GM12878 (cell line): ENCODE data around the gene DICER1. TPM values are rescaled to one million over a fixed set of nuclear protein-coding genes. Genes with fewer than 3 reads are reported as not detected.
A peak's percentile ranks its signal among the peaks of the same experiment; 100 is the strongest.

Source experiments
- ATAC-seq: fragments of 200-7000 bp; cut with Tn5 transposase; 3 replicates; pipeline ENCODE4 v1.9.1; 2020; ENCODE audit warnings: mild to moderate bottlenecking, moderate library complexity
- BruUV-seq: library from RNA; stranded (reverse); fragments of 400-500 nt; replicated peaks from 2 replicates; lab custom pipeline; 2021; lab: Mats Ljungman, UMichigan
- CTCF ChIA-PET: fragments of 300-600 bp; sonication (Branson Sonifier 250); formaldehyde crosslinking; extraction: SDS; loops from one replicate; lab custom pipeline; 2021; ENCODE audit warnings: inconsistent platforms; lab: Yijun Ruan, JAX
- POLR2A ChIA-PET: fragments of 350-600 bp; formaldehyde crosslinking; extraction: SDS; loops from one replicate; lab custom pipeline; 2021; ENCODE audit warnings: inconsistent platforms; lab: Charles Lee
- RAD21 ChIA-PET: fragments of 300-600 bp; sonication (Branson Sonifier 250); formaldehyde crosslinking; loops from one replicate; lab custom pipeline; 2023; ENCODE audit warnings: antibody characterized with exemption; ENCODE audit not compliant: unreplicated experiment; lab: Charles Lee
- SMC1A ChIA-PET: fragments of 300-600 bp; sonication (Branson Sonifier 250); formaldehyde crosslinking; loops from one replicate; lab custom pipeline; 2023; ENCODE audit not compliant: unreplicated experiment, uncharacterized antibody; lab: Charles Lee
- DNase-seq: peaks from one replicate; pipeline ENCODE4 v3.0.0-alpha.2; 2011; ENCODE audit warnings: low read depth, low spot score
- FAIRE-seq: peaks from 3 replicates; lab custom pipeline; 2011; peaks lifted over from hg19 to GRCh38; lab: Jason Lieb, UNC
- H2AFZ ChIP-seq: 2 replicates; pipeline ENCODE4 v1.6.0; 2011; ENCODE audit warnings: low read depth, low read length, control low read depth; ENCODE audit not compliant: control insufficient read depth
- H3K27ac ChIP-seq: 2 replicates; pipeline ENCODE4 v1.5.1; 2011; ENCODE audit warnings: control low read depth; ENCODE audit not compliant: control insufficient read depth, insufficient read depth
- H3K27me3 ChIP-seq, 2 experiments: replicated peaks in 1 of 2; 2 replicates each; pipeline versions ENCODE4 v1.6.0 to v1.6.1; 2011; ENCODE audit warnings: low read length in 1 of 2; ENCODE audit not compliant: control insufficient read depth in 2 of 2, insufficient read depth in 2 of 2
- H3K36me3 ChIP-seq, 2 experiments: 2 replicates each; pipeline ENCODE4 v1.5.1; 2011; ENCODE audit warnings: low read length in 1 of 2; ENCODE audit not compliant: control insufficient read depth in 2 of 2, insufficient read depth in 2 of 2
- H3K4me1 ChIP-seq: 2 replicates; pipeline ENCODE4 v1.6.1; 2011; ENCODE audit warnings: mild to moderate bottlenecking, low read length, moderate library complexity, mixed read lengths; ENCODE audit not compliant: control insufficient read depth, insufficient read depth
- H3K4me2 ChIP-seq: 2 replicates; pipeline ENCODE4 v1.6.0; 2011; ENCODE audit warnings: control low read depth; ENCODE audit not compliant: control insufficient read depth, insufficient read depth
- H3K4me3 ChIP-seq: fragments of 200-600 bp; sonication (generic); 2 replicates; pipeline ENCODE4 v1.5.1; 2016
- H3K79me2 ChIP-seq: 2 replicates; pipeline ENCODE4 v1.6.0; 2011; ENCODE audit warnings: low read length; ENCODE audit not compliant: control insufficient read depth, insufficient read depth
- H3K9ac ChIP-seq: 2 replicates; pipeline ENCODE4 v1.8.0; 2011; ENCODE audit warnings: low read length, control low read depth, mixed read lengths; ENCODE audit not compliant: control insufficient read depth, insufficient read depth
- H3K9me3 ChIP-seq: replicated peaks from 3 replicates; pipeline ENCODE4 v1.5.1; 2011; ENCODE audit warnings: mild to moderate bottlenecking, low read length; ENCODE audit not compliant: control insufficient read depth, insufficient read depth
- H4K20me1 ChIP-seq: 2 replicates; pipeline ENCODE4 v1.6.0; 2011; ENCODE audit not compliant: control insufficient read depth, insufficient read depth
- EZH2 ChIP-seq: IDR thresholded peaks from 2 replicates; pipeline ENCODE4 v1.6.1; 2012; ENCODE audit warnings: low read depth, mild to moderate bottlenecking, control low read depth, inconsistent platforms, low read length, borderline replicate concordance; ENCODE audit not compliant: control insufficient read depth
- FOS ChIP-seq: IDR thresholded peaks from 3 replicates; pipeline ENCODE4 v1.6.1; 2011; ENCODE audit warnings: borderline replicate concordance; ENCODE audit not compliant: insufficient read length; ENCODE audit errors: extremely low read depth
- GABPA ChIP-seq: IDR thresholded peaks from 2 replicates; pipeline ENCODE4 v1.6.1; 2014; ENCODE audit warnings: antibody characterized with exemption, low read depth, mild to moderate bottlenecking, inconsistent platforms
- SMARCA5 ChIP-seq: fragments of 450-650 bp; IDR thresholded peaks from 2 replicates; pipeline ENCODE4 v1.6.1; 2017; ENCODE audit warnings: mild to moderate bottlenecking
- WRNIP1 ChIP-seq: IDR thresholded peaks from 2 replicates; pipeline ENCODE4 v1.6.1; 2011; ENCODE audit warnings: low read depth, low read length, improper control_type of control experiment, borderline replicate concordance
- YY1 ChIP-seq: IDR thresholded peaks from 2 replicates; pipeline ENCODE4 v1.6.1; 2011; ENCODE audit warnings: low read depth, mild to moderate bottlenecking, low read length
- WGBS: methylation state at CpG from one replicate; pipeline ENCODE4 v1.1.6; 2016; ENCODE audit warnings: low lambda C conversion rate; ENCODE audit not compliant: insufficient replicate concordance, insufficient coverage; ENCODE audit errors: missing lambda C conversion rate; 5-methylcytosine and 5-hydroxymethylcytosine counted together
- in situ Hi-C: fragments of 300-500 bp; cut with MboI; formaldehyde crosslinking; loops from 9 replicates; pipeline ENCODE4 v1.14.3; 2018; ENCODE audit warnings: mixed read lengths
- intact Hi-C: fragments of 100-400 bp; cut with micrococcal nuclease; formaldehyde crosslinking; loops from one replicate; pipeline ENCODE4 v1.14.2; 2022; ENCODE audit not compliant: unreplicated experiment
- polyA plus RNA-seq, 11 experiments: library from polyadenylated mRNA; depleted of rRNA in 4 of 11; unstranded in 6 of 11; stranded (reverse) in 5 of 11; fragments of >200 nt; fragmentation: Nextera tagmentation in 4 of 11; fragmentation: Illumina TruSeq in 1 of 11; extraction: Ambion mirVana in 4 of 11; extraction: Trizol in 1 of 11; gene quantifications; 1 replicate in 1 of 11; 2 replicates in 10 of 11; pipeline versions ENCODE4 v1.2.1 to v1.2.3, GENCODE V29; 2011 to 2016; ENCODE audit warnings: inconsistent platforms in 2 of 11, missing spikeins in 2 of 11, low read depth in 1 of 11
- total RNA-seq, 4 experiments: library from RNA; depleted of rRNA in 3 of 4; stranded (reverse); fragments of >200 nt in 3 of 4; fragmentation: Illumina TruSeq in 1 of 4; extraction: Trizol in 1 of 4; gene quantifications; 2 replicates each; pipeline versions ENCODE4 v1.2.1 to v1.2.3, GENCODE V29; 2013 to 2021
- TF ChIP-seq, protein P1 (sequence below): fragments of 450-650 bp; IDR thresholded peaks from 2 replicates; pipeline ENCODE4 v1.6.1; 2017; ENCODE audit warnings: mild to moderate bottlenecking, moderate library complexity
- TF ChIP-seq, protein P2 (sequence below), 3 experiments: IDR thresholded peaks in 2 of 3; conservative IDR thresholded peaks in 1 of 3; 2 replicates each; pipeline ENCODE4 v1.5.1; 2011; ENCODE audit warnings: low read depth in 3 of 3, low read length in 3 of 3, mild to moderate bottlenecking in 3 of 3, control low read depth in 2 of 3, moderate library complexity in 2 of 3, inconsistent platforms in 1 of 3, mixed read lengths in 1 of 3; ENCODE audit not compliant: control insufficient read depth in 2 of 3, insufficient read depth in 1 of 3; ENCODE audit errors: extremely low read depth in 1 of 3
- TF ChIP-seq, protein P3 (sequence below): fragments of 450-650 bp; IDR thresholded peaks from 2 replicates; pipeline ENCODE4 v1.6.1; 2014; ENCODE audit warnings: mild to moderate bottlenecking

Gene DICER1
- total and polyA plus RNA-seq, 10 of the 15 experiments (the other 5 are each of a cell fraction or from before 2014, with no cell fraction given) = 6.8 to 70.8 (median 37.1) TPM

- TF ChIP-seq, protein P1, sequence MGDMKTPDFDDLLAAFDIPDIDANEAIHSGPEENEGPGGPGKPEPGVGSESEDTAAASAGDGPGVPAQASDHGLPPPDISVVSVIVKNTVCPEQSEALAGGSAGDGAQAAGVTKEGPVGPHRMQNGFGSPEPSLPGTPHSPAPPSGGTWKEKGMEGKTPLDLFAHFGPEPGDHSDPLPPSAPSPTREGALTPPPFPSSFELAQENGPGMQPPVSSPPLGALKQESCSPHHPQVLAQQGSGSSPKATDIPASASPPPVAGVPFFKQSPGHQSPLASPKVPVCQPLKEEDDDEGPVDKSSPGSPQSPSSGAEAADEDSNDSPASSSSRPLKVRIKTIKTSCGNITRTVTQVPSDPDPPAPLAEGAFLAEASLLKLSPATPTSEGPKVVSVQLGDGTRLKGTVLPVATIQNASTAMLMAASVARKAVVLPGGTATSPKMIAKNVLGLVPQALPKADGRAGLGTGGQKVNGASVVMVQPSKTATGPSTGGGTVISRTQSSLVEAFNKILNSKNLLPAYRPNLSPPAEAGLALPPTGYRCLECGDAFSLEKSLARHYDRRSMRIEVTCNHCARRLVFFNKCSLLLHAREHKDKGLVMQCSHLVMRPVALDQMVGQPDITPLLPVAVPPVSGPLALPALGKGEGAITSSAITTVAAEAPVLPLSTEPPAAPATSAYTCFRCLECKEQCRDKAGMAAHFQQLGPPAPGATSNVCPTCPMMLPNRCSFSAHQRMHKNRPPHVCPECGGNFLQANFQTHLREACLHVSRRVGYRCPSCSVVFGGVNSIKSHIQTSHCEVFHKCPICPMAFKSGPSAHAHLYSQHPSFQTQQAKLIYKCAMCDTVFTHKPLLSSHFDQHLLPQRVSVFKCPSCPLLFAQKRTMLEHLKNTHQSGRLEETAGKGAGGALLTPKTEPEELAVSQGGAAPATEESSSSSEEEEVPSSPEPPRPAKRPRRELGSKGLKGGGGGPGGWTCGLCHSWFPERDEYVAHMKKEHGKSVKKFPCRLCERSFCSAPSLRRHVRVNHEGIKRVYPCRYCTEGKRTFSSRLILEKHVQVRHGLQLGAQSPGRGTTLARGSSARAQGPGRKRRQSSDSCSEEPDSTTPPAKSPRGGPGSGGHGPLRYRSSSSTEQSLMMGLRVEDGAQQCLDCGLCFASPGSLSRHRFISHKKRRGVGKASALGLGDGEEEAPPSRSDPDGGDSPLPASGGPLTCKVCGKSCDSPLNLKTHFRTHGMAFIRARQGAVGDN = peak; percentile 28; the same call in 1 of the 2 replicates
- TF ChIP-seq SMARCA5 (0 out of 2 replicates have a peak, but pooled peaks have one; percentile 39), YY1 (no peak), EZH2 (no peak)
- TF ChIP-seq, all 136 proteins: peak for 6
These were observed 342 bp downstream of the DICER1 start (continued) for GRCh38 chr14:95157048-95157326.

- ChIA-PET POLR2A (interaction anchor here (0.5 to 0.8 kb wide), 2 partner anchors 27 to 149 kb away, joined by 3 to 4 read pairs; no protein-coding TSS in a partner anchor), SMC1A (interaction anchor here (0.9 to 1.7 kb wide), 7 partner anchors 9 to 57 kb away, joined by 3 to 14 read pairs (median 5); no protein-coding TSS in a partner anchor), RAD21 (interaction anchor here (1.2 to 1.7 kb wide), 4 partner anchors 28 to 171 kb away, joined by 3 to 7 read pairs (median 5); no protein-coding TSS in a partner anchor), CTCF (interaction anchor here (0.7 to 1.5 kb wide), 2 partner anchors 21 to 25 kb away, joined by 3 to 4 read pairs; no protein-coding TSS in a partner anchor)
- H2AFZ ChIP-seq = peak overlapping the region; percentile 90
- H3K4me3 ChIP-seq = peak overlapping the region; percentile 89
- FAIRE-seq (no peak), DNase-seq (no peak), ATAC-seq (peak; percentile 37)
- BruUV-seq = no TSS peak
- H3K9me3 ChIP-seq = no peaks in the 10 kb centered on the region
- H3K4me1 ChIP-seq = peaks cover 8% of the 10 kb centered on the region; the same call in 1 of the 2 replicates
- no peaks in the 10 kb centered on the region for H3K27me3 ChIP-seq
- peaks cover 61% of the 10 kb centered on the region for H3K79me2 ChIP-seq
- H4K20me1 ChIP-seq = no peaks in the 10 kb centered on the region
- in situ Hi-C loops = no loop called here
- WGBS = 6% methylated on average over 45 of the region's 48 CpGs
- peak overlapping the region; percentile 98 for H3K9ac ChIP-seq
- H3K36me3 ChIP-seq = no peaks in the 10 kb centered on the region
- peak overlapping the region; percentile 95 for H3K27ac ChIP-seq
- intact Hi-C loops = loop anchor here (5.0 to 10.0 kb wide), 4 partner anchors 111 to 378 kb away; partner anchors contain the start of gene GLRX5
- peak overlapping the region; percentile 68 for H3K4me2 ChIP-seq
- no peak for TF ChIP-seq FOS
- TF ChIP-seq, protein P2, sequence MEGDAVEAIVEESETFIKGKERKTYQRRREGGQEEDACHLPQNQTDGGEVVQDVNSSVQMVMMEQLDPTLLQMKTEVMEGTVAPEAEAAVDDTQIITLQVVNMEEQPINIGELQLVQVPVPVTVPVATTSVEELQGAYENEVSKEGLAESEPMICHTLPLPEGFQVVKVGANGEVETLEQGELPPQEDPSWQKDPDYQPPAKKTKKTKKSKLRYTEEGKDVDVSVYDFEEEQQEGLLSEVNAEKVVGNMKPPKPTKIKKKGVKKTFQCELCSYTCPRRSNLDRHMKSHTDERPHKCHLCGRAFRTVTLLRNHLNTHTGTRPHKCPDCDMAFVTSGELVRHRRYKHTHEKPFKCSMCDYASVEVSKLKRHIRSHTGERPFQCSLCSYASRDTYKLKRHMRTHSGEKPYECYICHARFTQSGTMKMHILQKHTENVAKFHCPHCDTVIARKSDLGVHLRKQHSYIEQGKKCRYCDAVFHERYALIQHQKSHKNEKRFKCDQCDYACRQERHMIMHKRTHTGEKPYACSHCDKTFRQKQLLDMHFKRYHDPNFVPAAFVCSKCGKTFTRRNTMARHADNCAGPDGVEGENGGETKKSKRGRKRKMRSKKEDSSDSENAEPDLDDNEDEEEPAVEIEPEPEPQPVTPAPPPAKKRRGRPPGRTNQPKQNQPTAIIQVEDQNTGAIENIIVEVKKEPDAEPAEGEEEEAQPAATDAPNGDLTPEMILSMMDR (IDR thresholded peaks at IDR 0.05 in 2 of 3, conservative IDR thresholded peaks at IDR 0.05 in 1 of 3; ENCODE audit: control insufficient read depth in 2 of 3, extremely low read depth in 1 of 3, insufficient read depth in 1 of 3, low read depth in 3 of 3, low read length in 3 of 3) = no peak
- no peak for TF ChIP-seq GABPA
- TF ChIP-seq, protein P3, sequence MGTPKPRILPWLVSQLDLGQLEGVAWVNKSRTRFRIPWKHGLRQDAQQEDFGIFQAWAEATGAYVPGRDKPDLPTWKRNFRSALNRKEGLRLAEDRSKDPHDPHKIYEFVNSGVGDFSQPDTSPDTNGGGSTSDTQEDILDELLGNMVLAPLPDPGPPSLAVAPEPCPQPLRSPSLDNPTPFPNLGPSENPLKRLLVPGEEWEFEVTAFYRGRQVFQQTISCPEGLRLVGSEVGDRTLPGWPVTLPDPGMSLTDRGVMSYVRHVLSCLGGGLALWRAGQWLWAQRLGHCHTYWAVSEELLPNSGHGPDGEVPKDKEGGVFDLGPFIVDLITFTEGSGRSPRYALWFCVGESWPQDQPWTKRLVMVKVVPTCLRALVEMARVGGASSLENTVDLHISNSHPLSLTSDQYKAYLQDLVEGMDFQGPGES = no peak
- TF ChIP-seq WRNIP1 = no peak
These were observed 925 bp downstream of the DICER1 start for GRCh38 chr14:95156161-95157047.
